ENCODE data around the gene FNDC10.

DNA sequence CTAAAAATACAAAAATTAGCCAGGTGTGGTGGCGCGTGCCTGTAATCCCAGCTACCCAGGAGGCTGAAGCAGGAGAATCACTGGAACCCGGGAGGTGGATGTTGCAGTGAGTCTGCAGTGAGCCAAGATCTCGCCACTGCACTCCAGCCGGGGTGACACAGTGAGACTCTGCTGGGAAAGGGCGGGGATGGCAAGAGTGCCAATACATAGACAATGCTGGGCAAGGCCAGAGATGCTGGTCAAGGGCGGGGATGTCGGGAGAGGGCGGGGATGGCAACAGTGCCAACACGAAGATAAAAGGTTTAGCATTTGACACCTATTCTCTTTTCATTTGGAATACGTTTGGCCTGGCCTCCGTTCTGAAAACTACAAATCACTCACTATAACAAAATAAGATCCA is 36.2 kb downstream of the FNDC10 start:
- TF ChIP-seq, protein P1, sequence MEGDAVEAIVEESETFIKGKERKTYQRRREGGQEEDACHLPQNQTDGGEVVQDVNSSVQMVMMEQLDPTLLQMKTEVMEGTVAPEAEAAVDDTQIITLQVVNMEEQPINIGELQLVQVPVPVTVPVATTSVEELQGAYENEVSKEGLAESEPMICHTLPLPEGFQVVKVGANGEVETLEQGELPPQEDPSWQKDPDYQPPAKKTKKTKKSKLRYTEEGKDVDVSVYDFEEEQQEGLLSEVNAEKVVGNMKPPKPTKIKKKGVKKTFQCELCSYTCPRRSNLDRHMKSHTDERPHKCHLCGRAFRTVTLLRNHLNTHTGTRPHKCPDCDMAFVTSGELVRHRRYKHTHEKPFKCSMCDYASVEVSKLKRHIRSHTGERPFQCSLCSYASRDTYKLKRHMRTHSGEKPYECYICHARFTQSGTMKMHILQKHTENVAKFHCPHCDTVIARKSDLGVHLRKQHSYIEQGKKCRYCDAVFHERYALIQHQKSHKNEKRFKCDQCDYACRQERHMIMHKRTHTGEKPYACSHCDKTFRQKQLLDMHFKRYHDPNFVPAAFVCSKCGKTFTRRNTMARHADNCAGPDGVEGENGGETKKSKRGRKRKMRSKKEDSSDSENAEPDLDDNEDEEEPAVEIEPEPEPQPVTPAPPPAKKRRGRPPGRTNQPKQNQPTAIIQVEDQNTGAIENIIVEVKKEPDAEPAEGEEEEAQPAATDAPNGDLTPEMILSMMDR (IDR thresholded peaks at IDR 0.05): no peak
- no peak for TF ChIP-seq POLR2A (IDR thresholded peaks at IDR 0.05)
- no peak for TF ChIP-seq EP300 (IDR thresholded peaks at IDR 0.05)
